ENCODE results near the gene P2RX6. TPM values are rescaled to one million over a fixed set of nuclear protein-coding genes. Genes with fewer than 3 reads are reported as not detected.
A peak's percentile ranks its signal among the peaks of the same experiment; 100 is the strongest.
"Not testable (repeated sequence)": the region's sequence is repeated elsewhere in the genome, so short reads cannot be mapped to it uniquely, and the experiment has no call there.

P2RX6 gene
- total RNA-seq, 1 donor from 2014 or later: 0.26 TPM

- no peak for TF ChIP-seq CTCF (IDR thresholded peaks at IDR 0.05; ENCODE audit: insufficient read depth, low read length, severe bottlenecking)
- FAIRE-seq: no peak
- DNase-seq (ENCODE audit: low read depth): no peak
Measured at GRCh38 chr22:21052715-21053459, 37.9 kb downstream of the P2RX6 start.

GRCh38 chr22:21054046-21054713 is 39.2 kb downstream of the P2RX6 start:
- DNase-seq (ENCODE audit: low read depth) (no peak), FAIRE-seq (no peak)
- Histone ChIP-seq H3K27me3 (ENCODE audit: control insufficient read depth, insufficient read depth, low read length) (no peaks in the 10 kb centered on the region), H3K36me3 (ENCODE audit: control insufficient read depth, insufficient read depth, low read length) (no peaks in the 10 kb centered on the region), H3K4me3 (ENCODE audit: low read depth, low read length) (no peak overlapping the region)
- TF ChIP-seq CTCF (IDR thresholded peaks at IDR 0.05; ENCODE audit: insufficient read depth, low read length, severe bottlenecking): no peak

More at GRCh38 chr22:21052715-21053459, 37.9 kb downstream of the P2RX6 start:
- Histone ChIP-seq H3K27me3 (ENCODE audit: control insufficient read depth, insufficient read depth, low read length) (no peaks in the 10 kb centered on the region), H3K36me3 (ENCODE audit: control insufficient read depth, insufficient read depth, low read length) (no peaks in the 10 kb centered on the region), H3K4me3 (ENCODE audit: low read depth, low read length) (no peak overlapping the region)

GRCh38 chr22:21054714-21055563 is 40.0 kb downstream of the P2RX6 start:
- H3K27me3 ChIP-seq (ENCODE audit: control insufficient read depth, insufficient read depth, low read length): no peaks in the 10 kb centered on the region

GRCh38 chr22:21055564-21055834 is 40.5 kb downstream of the P2RX6 start:
- DNase-seq (ENCODE audit: low read depth): no peak
- Histone ChIP-seq H3K36me3 (ENCODE audit: control insufficient read depth, insufficient read depth, low read length) (no peaks in the 10 kb centered on the region), H3K27me3 (ENCODE audit: control insufficient read depth, insufficient read depth, low read length) (no peaks in the 10 kb centered on the region), H3K4me3 (ENCODE audit: low read depth, low read length) (no peak overlapping the region)
- TF ChIP-seq CTCF (IDR thresholded peaks at IDR 0.05; ENCODE audit: insufficient read depth, low read length, severe bottlenecking): no peak
- FAIRE-seq: no peak

More at GRCh38 chr22:21054714-21055563, 40.0 kb downstream of the P2RX6 start:
- no peak for FAIRE-seq
- TF ChIP-seq CTCF (IDR thresholded peaks at IDR 0.05; ENCODE audit: insufficient read depth, low read length, severe bottlenecking): no peak
- DNase-seq (ENCODE audit: low read depth): peak; percentile 35
- no peak overlapping the region for H3K4me3 ChIP-seq (ENCODE audit: low read depth, low read length)
- no peaks in the 10 kb centered on the region for H3K36me3 ChIP-seq (ENCODE audit: control insufficient read depth, insufficient read depth, low read length)

GRCh38 chr22:21055880-21056319 is 40.9 kb downstream of the P2RX6 start:
- no peak for FAIRE-seq

GRCh38 chr22:21060363-21060762 is 45.4 kb downstream of the P2RX6 start:
- FAIRE-seq; H3K36me3 ChIP-seq (ENCODE audit: control insufficient read depth, insufficient read depth, low read length): not testable (repeated sequence)

More at GRCh38 chr22:21055880-21056319, 40.9 kb downstream of the P2RX6 start:
- no peak for TF ChIP-seq CTCF (IDR thresholded peaks at IDR 0.05; ENCODE audit: insufficient read depth, low read length, severe bottlenecking)
- Histone ChIP-seq H3K27me3 (ENCODE audit: control insufficient read depth, insufficient read depth, low read length) (no peaks in the 10 kb centered on the region), H3K4me3 (ENCODE audit: low read depth, low read length) (no peak overlapping the region), H3K36me3 (ENCODE audit: control insufficient read depth, insufficient read depth, low read length) (no peaks in the 10 kb centered on the region)
- DNase-seq (ENCODE audit: low read depth): no peak

GRCh38 chr22:21061660-21062321 is 46.8 kb downstream of the P2RX6 start:
- not testable (repeated sequence) for H3K4me3 ChIP-seq (ENCODE audit: low read depth, low read length); FAIRE-seq; H3K36me3 ChIP-seq (ENCODE audit: control insufficient read depth, insufficient read depth, low read length); DNase-seq (ENCODE audit: low read depth); H3K27me3 ChIP-seq (ENCODE audit: control insufficient read depth, insufficient read depth, low read length)

More at GRCh38 chr22:21060363-21060762, 45.4 kb downstream of the P2RX6 start:
- not testable (repeated sequence) for H3K27me3 ChIP-seq (ENCODE audit: control insufficient read depth, insufficient read depth, low read length); H3K4me3 ChIP-seq (ENCODE audit: low read depth, low read length); DNase-seq (ENCODE audit: low read depth)

GRCh38 chr22:21064425-21064824 is 49.5 kb downstream of the P2RX6 start:
- not testable (repeated sequence) for H3K4me3 ChIP-seq (ENCODE audit: low read depth, low read length); H3K36me3 ChIP-seq (ENCODE audit: control insufficient read depth, insufficient read depth, low read length); FAIRE-seq; H3K27me3 ChIP-seq (ENCODE audit: control insufficient read depth, insufficient read depth, low read length); DNase-seq (ENCODE audit: low read depth)

All from bronchial epithelial cell (primary cell).